ENCODE data around the gene RASSF3.
"Not testable (repeated sequence)": the region's sequence is repeated elsewhere in the genome, so short reads cannot be mapped to it uniquely, and the experiment has no call there.

The RASSF3 gene

DNA sequence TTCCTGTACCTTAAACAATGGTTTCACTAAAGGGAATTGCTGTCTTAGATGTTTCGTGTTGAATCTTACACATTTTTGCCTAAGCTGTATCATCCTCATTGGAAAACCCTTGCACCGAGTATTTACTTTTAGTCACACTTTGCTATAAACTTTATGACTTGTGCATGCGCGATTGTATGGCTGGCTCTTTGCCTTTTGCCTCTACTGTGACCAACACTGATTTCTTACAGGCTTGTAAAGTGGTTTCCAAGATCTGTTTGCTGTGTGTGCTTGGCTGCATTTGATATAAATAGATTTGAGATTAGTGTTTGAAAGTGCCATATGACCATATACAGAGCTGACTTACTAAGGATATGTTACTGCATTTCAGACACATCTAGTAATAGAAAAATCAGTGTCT, 40.5 kb downstream of the RASSF3 start:
- Histone ChIP-seq H3K27me3 (ENCODE audit: insufficient read depth, poor library complexity, severe bottlenecking) (no peaks in the 10 kb centered on the region), H3K9me3 (ENCODE audit: severe bottlenecking) (no peaks in the 10 kb centered on the region), H3K4me1 (ENCODE audit: insufficient read depth, poor library complexity, severe bottlenecking) (peaks cover 21% of the 10 kb centered on the region), H3K36me3 (ENCODE audit: low read depth) (no peaks in the 10 kb centered on the region), H3K4me3 (ENCODE audit: severe bottlenecking) (no peak overlapping the region), H3K27ac (ENCODE audit: poor library complexity, severe bottlenecking) (peak overlapping the region; percentile 10)
- DNase-seq (ENCODE audit: low spot score) = no peak
- peak; percentile 76 for ATAC-seq (ENCODE audit: low read depth)
- TF ChIP-seq, protein P1, sequence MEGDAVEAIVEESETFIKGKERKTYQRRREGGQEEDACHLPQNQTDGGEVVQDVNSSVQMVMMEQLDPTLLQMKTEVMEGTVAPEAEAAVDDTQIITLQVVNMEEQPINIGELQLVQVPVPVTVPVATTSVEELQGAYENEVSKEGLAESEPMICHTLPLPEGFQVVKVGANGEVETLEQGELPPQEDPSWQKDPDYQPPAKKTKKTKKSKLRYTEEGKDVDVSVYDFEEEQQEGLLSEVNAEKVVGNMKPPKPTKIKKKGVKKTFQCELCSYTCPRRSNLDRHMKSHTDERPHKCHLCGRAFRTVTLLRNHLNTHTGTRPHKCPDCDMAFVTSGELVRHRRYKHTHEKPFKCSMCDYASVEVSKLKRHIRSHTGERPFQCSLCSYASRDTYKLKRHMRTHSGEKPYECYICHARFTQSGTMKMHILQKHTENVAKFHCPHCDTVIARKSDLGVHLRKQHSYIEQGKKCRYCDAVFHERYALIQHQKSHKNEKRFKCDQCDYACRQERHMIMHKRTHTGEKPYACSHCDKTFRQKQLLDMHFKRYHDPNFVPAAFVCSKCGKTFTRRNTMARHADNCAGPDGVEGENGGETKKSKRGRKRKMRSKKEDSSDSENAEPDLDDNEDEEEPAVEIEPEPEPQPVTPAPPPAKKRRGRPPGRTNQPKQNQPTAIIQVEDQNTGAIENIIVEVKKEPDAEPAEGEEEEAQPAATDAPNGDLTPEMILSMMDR (IDR thresholded peaks at IDR 0.05; ENCODE audit: poor library complexity, severe bottlenecking) = no peak

DNA sequence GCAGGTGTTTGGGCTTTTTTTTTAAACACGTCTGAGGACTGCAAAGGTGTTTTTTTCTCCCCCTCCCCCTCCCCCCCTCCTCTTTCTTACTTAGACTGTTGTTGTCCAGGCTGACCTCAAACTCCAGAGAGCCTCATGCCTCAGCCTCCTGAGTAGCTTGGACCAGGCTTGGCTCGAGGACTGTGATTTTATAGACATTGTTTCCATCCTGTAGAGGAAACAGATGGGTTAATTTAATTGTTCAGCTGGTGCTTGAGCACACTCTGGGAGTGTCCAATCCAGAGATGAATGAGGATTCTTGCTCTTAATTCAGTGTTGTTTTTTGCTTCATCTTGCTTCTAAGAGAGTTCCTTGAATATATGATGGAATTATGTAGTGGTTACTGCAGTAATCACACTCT, 42.1 kb downstream of the RASSF3 start:
- H3K36me3 ChIP-seq (ENCODE audit: low read depth) = peaks cover 5% of the 10 kb centered on the region; the same call in 1 of the 2 replicates
- no peaks in the 10 kb centered on the region for H3K27me3 ChIP-seq (ENCODE audit: insufficient read depth, poor library complexity, severe bottlenecking)
- TF ChIP-seq, protein P1 (IDR thresholded peaks at IDR 0.05; ENCODE audit: poor library complexity, severe bottlenecking) = no peak
- H3K4me1 ChIP-seq (ENCODE audit: insufficient read depth, poor library complexity, severe bottlenecking) = peaks cover 21% of the 10 kb centered on the region
- no peak for DNase-seq (ENCODE audit: low spot score)
- H3K27ac ChIP-seq (ENCODE audit: poor library complexity, severe bottlenecking) = no peak overlapping the region
- no peaks in the 10 kb centered on the region for H3K9me3 ChIP-seq (ENCODE audit: severe bottlenecking)
- no peak overlapping the region for H3K4me3 ChIP-seq (ENCODE audit: severe bottlenecking)
- no peak for ATAC-seq (ENCODE audit: low read depth)

DNA sequence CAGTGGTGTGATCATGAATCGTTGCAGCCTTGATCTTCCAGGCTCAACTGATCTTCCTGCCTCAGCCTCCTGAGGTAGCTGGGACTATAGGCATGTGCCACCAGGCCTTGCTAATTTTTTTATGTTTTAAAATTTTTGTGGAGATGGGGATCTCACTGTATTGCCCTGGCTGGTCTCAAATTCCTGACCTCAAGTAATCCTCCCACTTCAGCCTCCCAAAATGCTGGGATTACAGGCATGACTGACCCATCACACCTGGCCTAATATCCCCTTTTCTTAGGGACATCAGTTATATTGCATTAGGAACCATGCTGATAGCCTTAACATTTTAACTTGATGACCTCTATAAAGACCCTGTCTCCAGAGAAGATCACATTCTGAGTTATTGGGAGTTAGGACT, 42.8 kb downstream of the RASSF3 start:
- no peak for ATAC-seq (ENCODE audit: low read depth)
- Histone ChIP-seq H3K9me3 (ENCODE audit: severe bottlenecking) (no peaks in the 10 kb centered on the region), H3K27ac (ENCODE audit: poor library complexity, severe bottlenecking) (no peak overlapping the region), H3K4me1 (ENCODE audit: insufficient read depth, poor library complexity, severe bottlenecking) (peaks cover 21% of the 10 kb centered on the region), H3K27me3 (ENCODE audit: insufficient read depth, poor library complexity, severe bottlenecking) (no peaks in the 10 kb centered on the region), H3K4me3 (ENCODE audit: severe bottlenecking) (no peak overlapping the region), H3K36me3 (ENCODE audit: low read depth) (peaks cover 5% of the 10 kb centered on the region; the same call in 1 of the 2 replicates)
- TF ChIP-seq, protein P1 (IDR thresholded peaks at IDR 0.05; ENCODE audit: poor library complexity, severe bottlenecking) = no peak
- no peak for DNase-seq (ENCODE audit: low spot score)

DNA sequence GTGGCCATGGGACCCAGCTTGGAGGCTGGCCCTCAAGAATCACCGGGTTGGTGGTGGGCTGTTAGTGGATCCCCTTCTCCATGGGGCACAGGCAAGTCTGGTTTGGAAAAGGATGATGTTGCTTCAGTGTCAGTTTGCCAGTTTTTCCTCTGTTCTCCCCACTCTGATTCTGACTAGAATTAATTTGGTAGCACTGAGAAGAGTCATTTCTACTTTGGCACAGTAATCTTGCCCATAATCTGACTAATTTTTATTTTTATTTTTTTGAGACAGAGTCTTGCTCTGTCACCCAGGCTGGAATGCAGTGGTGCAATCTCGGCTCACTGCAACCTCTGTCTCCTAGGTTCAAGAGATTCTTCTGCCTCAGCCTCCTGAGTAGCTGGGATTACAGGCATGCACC, 43.6 kb downstream of the RASSF3 start:
- not testable (repeated sequence) for H3K4me3 ChIP-seq (ENCODE audit: severe bottlenecking); DNase-seq (ENCODE audit: low spot score); H3K9me3 ChIP-seq (ENCODE audit: severe bottlenecking); H3K36me3 ChIP-seq (ENCODE audit: low read depth); H3K27me3 ChIP-seq (ENCODE audit: insufficient read depth, poor library complexity, severe bottlenecking)
- Histone ChIP-seq H3K4me1 (ENCODE audit: insufficient read depth, poor library complexity, severe bottlenecking) (peaks cover 21% of the 10 kb centered on the region), H3K27ac (ENCODE audit: poor library complexity, severe bottlenecking) (peak overlapping the region; percentile 45)
- peak; percentile 35; the same call in 1 of the 3 replicates for ATAC-seq (ENCODE audit: low read depth)

DNA sequence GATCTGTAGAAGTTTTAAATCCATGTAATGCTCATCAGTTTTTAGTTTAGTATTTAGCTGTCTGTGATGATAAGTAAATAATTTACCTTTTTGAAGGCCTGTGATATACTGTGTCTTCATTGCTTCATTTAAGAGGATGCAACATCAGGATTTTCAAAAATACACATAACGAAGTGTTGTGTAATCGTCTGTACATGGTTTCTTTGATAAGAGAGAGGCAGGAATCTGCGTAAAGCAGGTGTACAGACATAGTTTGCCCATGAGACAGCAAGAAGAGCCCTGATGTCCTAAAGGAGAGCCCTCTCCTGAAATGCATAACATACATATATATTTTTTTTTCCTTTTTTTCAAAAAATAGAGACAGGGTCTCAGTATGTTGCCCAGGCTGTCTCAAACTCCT, 44.8 kb downstream of the RASSF3 start:
- ATAC-seq (ENCODE audit: low read depth) (peak; percentile 77), DNase-seq (ENCODE audit: low spot score) (no peak)
- H3K36me3 ChIP-seq (ENCODE audit: low read depth) = peaks cover 5% of the 10 kb centered on the region; the same call in 1 of the 2 replicates

More for the DNA sequence above, 44.8 kb downstream of the RASSF3 start:
- peak overlapping the region; percentile 45 for H3K27ac ChIP-seq (ENCODE audit: poor library complexity, severe bottlenecking)
- peaks cover 21% of the 10 kb centered on the region for H3K4me1 ChIP-seq (ENCODE audit: insufficient read depth, poor library complexity, severe bottlenecking)
- H3K4me3 ChIP-seq (ENCODE audit: severe bottlenecking) = no peak overlapping the region
- no peaks in the 10 kb centered on the region for H3K27me3 ChIP-seq (ENCODE audit: insufficient read depth, poor library complexity, severe bottlenecking)
- TF ChIP-seq, protein P1 (IDR thresholded peaks at IDR 0.05; ENCODE audit: poor library complexity, severe bottlenecking) = no peak
- no peaks in the 10 kb centered on the region for H3K9me3 ChIP-seq (ENCODE audit: severe bottlenecking)
